Islet precursor cell (in vitro differentiated cells): ENCODE results near the gene KRTAP20-4.

ENCODE experiments used
- DNase-seq: peaks from one replicate; pipeline ENCODE4 v3.0.0-alpha.2; 2018

Gene KRTAP20-4

DNA sequence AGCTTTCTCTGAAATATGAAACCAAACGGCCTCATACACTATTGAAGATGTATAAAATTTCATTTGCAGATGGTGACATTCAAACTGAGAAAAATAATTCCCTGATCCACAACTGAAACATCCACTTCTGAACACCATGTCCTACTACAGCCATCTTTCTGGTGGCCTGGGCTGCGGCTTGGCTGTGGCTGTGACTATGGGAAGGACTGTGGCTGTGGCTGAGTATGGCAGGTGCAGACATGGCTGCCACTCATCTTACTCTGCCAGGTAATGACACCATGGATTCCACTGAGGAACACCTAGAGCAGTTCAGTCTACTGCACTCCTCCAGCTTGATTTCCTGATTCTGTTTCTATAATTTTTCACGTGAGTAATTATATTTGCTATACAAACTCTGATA, at the start of gene KRTAP20-4:
Gene KRTAP20-4, plus strand, starts transcription at position 106 of the 400 bp plus-strand sequence.
- DNase-seq: no peak

DNA sequence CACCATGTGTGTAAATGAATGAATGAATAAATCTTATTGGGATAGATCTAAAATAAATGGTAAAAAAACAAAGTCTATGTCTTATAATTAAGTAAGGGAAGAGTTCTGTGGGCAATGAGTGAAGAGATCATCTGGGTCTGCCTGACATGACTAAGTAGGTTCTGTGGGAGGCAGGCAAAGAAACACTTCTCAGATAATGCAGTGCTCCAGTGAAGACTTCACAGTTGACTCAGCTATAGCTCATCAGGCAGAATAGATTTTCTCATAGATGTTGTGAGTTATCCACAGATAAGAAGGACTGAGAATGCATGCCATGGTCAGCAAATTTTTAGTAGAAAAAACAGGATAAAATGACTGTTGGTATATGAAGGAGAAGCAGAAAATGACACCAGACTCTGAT, 42.7 kb upstream of the KRTAP20-4 start:
- DNase-seq: no peak

DNA sequence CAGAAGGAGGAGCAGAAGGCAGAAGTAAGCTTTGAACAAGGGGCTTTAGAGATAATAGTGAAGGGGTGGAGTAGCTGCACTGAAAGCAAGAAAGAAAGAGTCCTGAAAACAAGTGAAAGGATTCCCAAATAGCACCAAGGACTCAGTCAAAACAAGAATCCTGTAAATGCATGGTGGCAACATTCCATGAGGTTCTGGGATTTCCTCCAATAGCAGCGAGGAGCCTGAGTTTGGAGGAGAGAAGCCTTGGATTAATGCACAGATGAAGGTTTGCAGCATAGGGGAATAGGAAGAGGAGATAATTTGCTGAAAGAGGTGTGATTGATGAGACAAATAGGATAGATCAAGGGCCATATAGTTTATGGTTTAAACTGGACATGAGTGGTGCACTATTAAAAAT, 41.1 kb upstream of the KRTAP20-4 start:
- DNase-seq: no peak

DNA sequence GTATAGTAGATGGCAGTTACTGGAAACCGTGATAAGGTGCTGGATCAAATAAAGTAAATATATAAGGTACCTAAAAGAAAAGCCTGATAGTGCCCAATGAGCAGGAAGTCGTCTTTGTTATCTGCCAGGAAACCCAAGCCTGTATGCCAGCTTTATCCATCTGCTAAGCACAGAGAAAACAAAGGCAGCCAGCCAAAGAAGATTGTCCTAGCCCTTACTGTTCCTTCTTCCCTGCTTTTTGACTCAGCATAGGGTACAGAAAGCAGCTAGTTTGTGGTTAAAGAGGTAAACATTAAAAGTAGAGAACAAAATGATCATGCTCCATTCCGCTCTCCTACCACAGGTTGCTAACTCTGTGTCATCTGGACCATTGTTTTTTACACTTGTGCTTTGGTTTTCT, 40.3 kb upstream of the KRTAP20-4 start:
- no peak for DNase-seq

DNA sequence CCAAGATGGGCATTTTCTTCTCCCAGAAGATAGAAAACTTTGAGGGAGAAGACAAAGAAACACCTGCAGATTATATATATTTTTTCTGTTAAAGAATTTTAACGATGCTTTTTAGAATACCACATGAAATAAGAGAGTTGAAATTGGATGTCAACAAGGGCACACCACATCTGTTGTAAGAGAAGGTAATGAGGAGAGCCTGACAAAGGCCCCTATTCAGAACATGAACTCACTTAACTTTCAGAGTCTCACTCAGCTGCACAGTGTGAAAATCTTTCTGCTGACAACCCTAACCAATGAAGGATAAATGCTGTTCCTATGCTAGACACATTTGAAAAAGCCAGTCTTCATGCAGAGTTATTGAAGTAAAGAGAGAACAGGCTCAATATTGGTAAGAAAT, 37.6 kb upstream of the KRTAP20-4 start:
- DNase-seq: no peak

DNA sequence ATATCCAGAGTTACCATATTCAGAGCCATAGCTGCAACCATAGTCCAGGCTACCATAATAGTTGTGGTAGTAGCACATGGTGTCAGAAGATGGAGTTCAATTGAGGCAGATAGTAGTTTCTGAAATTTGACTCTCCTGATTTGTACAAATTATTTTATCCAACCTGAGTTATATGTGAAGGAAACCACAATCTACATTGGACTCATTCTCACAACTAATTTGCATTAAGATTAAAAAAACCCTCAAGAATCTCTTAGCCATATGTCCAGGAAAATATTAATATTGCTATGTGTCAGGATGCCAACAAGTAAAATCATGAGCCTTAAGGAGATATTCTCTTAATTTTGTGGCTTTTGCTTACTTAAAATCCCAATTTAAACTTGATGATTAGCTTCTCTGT, 30.1 kb upstream of the KRTAP20-4 start, which contains the start of gene KRTAP22-2:
Gene KRTAP22-2, minus strand, starts transcription at position 101 of the 400 bp plus-strand sequence.
- DNase-seq: no peak

DNA sequence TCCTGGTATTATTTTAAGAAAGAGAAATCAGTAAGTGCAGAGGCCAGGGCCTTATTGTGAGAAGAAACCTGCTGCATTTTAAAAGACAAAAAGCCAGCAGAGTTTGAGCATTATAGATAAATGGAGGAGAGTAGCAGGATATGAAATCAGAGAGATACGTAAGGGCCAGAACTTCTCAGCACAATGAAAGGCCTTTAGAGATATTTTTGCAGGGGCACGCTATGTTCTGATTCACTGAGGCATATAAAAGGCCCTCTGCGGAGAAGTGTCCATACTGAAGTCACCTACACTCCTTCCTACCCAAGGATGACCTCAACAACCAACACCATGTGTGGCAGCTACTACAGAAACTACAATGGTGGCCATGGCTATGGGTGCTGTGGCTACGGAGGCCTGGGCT, 28.3 kb upstream of the KRTAP20-4 start, which contains the start of gene KRTAP6-3:
Gene KRTAP6-3, plus strand, starts transcription at position 301 of the 400 bp plus-strand sequence. Its CDS starts 6 bp downstream, at position 307.
- no peak for DNase-seq

DNA sequence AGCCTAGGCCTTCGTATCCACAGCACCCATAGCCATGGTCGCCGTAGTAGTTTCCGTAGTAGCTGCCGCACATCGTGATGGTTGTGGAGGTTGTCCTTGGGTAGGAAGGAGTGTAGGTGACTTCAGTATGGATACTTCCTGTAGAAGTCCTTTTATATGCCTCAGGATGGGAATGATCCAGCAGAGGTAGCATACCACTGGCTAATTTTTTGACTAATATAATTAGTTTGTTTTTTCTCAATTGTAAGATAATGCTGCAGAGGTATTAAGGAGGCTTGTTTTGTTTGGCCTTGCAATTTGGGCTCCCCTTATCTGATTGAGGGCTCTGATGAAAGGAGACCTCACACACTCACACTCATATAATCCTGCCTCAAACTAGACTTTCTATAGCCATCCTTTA, 21.6 kb upstream of the KRTAP20-4 start, which contains the start of gene KRTAP6-2:
Gene KRTAP6-2, minus strand, starts transcription at position 101 of the 400 bp plus-strand sequence. Its CDS starts 28 bp downstream, at position 73.
- DNase-seq: no peak

DNA sequence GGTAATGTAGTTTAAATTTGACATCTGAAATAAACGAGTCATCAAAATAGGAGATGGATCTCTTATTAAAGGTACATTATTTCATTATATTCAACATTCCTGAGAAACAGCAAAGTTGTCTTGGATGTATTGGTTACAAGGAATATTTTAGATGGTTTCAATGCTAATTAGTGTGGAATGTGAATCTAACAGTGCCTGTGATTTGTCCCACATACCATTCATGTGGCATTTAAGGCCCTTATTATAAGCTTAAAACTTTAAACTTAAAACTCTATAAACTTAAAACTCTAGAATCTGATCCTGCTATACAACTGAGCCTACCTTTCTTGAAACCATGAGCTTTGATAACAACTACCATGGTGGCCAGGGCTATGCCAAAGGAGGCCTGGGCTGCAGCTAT, 19.6 kb upstream of the KRTAP20-4 start, which contains the start of gene KRTAP22-1:
Gene KRTAP22-1, plus strand, starts transcription at position 301 of the 400 bp plus-strand sequence.
- no peak for DNase-seq

DNA sequence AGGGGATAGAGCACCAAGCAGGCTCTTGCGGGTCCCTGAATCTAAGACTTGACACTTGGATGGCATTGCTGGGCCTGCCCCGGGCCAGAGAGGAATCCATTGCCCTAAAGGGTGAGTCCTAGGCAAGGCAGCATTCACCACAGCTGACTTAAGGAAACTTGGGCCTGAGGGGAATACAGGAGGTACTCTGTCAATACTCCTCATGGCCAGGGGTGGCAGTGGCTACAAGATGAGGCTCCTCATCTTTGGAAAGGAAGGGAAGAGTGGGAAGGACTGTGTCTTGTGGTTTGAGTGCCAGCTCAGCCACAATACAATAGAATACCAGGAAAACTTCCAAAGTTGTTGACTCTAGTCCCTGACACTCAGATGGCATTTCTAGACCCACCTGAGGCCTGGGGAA, 14.5 kb upstream of the KRTAP20-4 start:
- no peak for DNase-seq

DNA sequence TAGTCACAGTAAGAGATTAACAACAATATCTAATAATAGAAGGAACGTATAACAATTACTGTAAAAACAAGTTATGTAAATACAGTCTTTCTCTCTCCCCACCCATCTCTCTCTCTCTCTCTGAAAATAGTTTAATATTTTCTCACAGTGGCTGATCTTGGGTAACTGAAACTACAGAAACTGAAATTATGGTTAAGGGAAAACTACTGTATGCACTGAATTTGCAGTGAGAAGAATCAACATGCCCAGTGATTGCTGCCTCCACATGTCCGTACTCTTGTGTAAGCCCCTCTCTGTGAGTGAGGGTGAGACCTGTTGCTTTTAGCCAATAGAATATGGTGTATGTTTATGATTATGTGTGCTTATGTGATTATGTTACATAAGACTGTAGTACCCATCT, 8.3 kb upstream of the KRTAP20-4 start:
- DNase-seq: no peak

DNA sequence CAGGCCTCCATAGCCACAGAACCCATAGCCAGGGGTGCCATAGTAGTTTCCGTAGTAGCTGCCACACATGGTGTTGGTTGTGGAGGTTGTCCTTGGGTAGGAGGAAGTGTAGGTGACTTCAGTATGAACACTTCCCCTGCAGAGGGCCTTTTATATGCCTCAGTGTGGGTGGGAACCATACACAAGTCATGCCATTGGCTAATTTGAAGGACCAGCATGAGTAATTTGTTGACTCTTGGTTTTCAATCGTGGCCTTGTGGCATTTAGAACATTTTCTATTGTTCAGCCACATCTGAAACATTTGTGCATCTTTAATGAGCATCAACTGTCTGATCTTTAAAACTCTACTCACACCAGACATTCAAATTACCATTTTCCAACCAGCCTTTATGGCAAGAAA, 6.6 kb upstream of the KRTAP20-4 start, which contains the start of gene KRTAP6-1:
Gene KRTAP6-1, minus strand, starts transcription at position 95 of the 400 bp plus-strand sequence. Its CDS starts 26 bp downstream, at position 69.
- DNase-seq: no peak

DNA sequence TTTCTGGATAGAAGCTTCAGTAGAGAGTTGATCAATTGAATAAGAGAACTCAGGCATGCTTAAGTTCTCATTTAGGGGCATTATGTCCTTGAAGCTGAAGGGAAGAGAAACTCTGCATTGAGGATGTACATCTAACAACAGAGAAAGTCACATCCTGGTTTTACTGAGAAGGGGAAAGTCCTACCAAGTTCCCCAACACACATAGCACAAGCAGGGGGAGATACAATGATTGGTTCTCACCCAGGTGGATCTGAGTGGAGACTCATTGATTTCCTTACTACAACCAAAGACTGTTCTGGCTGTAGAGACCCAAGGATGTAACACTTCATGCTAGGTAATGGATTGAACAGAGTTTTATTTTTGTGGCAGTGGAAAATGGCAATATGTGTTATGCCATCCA, 5.2 kb upstream of the KRTAP20-4 start:
- no peak for DNase-seq

DNA sequence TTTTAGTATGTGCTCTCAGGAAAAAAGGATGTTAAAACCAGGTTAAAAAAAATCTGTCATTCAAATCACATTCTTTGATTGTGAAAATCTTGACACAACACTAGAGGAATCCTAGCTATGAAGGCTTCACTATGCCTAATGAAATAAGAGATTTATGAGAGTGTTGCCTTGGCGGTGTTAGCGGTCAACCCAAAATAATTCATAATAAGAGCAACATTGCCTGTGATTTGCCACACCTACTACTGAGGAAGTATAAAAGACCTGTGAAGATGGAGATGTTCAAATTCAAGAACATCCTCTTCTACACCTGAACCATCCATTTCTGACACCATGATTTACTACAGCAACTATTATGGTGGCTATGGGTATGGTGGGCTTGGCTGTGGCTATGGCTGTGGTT, 4.3 kb upstream of the KRTAP20-4 start, which contains the start of gene KRTAP20-1:
Gene KRTAP20-1, plus strand, starts transcription at position 301 of the 400 bp plus-strand sequence. Its CDS starts 30 bp downstream, at position 331.
- DNase-seq: no peak

DNA sequence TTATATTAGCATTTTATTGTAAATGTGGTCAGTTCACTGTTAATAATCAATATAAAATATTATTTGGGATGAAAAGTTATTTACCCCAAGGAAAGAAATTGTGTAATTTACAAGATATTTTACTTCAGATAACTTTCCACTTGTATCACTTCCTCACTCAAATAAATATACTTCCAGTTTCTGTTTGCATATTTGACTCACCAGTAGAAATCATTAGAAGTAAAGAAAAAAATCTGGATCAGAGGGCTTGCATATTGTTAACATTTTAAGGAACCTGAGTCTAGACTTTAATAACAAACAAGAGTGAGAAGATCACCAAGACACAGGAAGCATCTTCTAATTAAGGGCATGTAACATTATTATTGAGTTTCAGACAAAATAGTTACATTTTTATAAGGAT, 347 bp upstream of the KRTAP20-4 start:
- no peak for DNase-seq

DNA sequence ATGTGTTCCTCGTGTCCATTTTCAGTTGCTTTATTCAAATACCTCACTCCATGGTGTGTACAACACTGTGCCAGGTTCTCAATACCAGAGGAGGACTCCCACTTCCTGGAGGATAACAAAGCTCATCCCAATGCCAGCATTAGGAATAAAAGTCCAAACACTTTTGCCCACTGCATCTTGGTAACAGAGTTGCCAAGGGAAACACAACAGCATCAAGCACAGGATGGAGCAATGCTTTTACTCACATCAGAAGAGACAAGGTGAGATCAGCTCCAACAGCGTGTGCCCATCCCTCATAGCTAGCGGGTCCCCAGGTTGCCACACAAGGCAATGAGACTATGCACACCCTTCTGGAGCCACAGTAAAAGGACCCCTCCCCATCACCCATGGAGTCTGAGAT, 2.9 kb downstream of the KRTAP20-4 start:
- DNase-seq: no peak

DNA sequence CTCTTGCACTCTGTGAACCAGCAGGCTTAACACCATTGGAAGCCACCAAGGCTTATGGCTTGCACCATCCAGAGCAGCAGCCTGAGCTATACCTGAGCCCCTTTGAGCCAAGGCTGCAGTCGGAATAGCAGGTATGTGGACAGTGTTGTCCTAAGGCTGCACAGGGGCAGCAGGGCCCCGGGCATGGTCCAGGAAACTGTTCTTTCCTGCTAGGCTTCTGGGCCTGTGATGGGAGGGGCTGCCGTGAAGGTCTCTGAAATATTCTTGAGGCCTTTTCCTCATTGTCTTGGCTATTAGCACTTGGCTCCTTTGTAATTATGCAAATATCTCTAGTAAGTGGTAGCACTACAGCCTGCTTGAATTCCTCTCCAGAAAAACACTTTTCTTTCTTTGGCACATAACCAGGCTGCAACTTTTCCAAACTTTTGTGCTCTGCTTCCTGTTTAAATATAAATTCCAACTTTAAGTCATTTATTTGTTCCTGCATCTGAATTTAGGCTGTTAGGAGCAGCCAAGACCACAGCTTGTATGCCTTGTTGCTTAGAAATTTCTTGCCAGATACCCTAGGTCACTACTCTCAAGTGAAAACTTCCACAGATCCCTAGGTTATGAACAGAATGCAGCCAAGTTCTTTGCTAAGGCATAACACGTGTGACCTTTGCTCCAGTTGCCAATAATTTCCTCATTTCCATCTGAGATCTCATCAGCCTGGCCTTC, 5.2 kb downstream of the KRTAP20-4 start:
- no peak for DNase-seq

DNA sequence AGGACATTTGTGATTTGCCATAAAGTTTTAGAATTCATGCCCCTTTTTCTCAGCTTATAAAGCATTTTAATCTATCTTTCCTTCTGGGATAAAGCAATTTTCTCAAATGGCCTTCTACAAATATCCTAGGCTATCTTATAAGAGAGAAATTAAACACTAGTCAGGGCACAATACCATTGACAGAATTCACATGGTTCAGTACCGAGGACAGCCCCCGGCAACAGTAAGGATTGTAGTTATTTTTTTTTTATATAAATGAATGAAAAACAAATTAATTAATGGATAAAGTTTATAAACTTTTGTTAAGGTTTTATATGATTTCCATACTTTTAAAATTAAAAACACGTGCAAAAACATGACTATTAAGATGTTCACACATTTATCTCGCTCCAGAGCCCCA, 7.7 kb downstream of the KRTAP20-4 start:
- no peak for DNase-seq

DNA sequence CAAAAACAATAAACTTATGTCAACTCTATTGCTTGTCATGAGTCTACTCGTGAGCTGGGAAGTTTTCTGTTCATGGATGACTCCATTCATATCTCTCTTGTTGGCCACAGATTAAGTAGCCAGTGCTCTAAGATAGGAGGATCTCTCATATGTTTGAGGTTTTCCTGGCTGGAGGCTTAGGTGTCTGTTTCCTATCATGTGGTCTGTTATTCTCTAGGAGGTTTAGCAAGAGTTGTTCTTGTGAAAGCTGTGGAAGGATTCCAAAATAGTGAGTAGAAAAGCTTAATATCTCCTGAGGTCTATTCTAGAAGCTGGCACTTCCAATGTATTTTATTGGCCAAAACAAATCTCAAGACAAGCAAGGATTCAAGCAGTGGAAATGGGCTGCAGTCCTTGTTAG, 8.8 kb downstream of the KRTAP20-4 start:
- no peak for DNase-seq

DNA sequence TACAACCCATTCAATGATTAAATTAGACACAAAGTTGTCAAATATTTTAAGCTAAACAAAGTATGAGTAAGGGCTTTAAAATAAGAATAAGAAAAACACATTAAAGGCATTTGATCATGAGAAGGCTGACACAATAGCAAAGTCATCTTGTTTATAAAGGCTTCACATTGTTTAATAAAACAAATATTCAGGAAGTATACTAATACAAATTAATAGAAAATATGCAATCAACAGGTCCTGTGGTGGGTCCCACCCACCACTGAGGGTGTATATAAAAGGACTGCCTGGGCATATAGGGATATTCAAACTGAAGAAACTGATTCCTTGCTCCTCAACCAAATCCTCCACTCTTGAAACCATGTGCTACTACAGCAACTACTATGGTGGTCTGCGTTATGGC, 14.5 kb downstream of the KRTAP20-4 start, which contains the start of gene KRTAP20-2:
Gene KRTAP20-2, plus strand, starts transcription at position 301 of the 400 bp plus-strand sequence. Its CDS starts 58 bp downstream, at position 359.
- DNase-seq: no peak

DNA sequence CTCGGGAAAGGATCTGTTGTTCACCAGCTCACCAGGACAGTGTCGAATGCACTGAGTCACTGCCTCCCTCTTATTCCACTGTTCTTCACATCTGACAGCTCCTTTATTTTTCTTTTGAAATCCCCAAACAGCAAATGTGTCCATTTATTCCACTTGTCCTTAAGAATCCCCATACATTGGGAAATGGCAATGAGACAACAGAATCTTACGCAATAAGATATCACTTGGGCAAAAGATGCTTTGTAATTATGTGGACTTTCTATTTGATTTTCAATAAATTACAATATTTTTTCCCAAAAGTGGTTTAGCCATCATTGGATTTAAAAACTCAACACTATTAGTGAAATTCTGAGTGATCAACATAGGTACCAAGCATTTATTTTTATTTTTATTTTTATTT, 18.3 kb downstream of the KRTAP20-4 start:
- DNase-seq: no peak

DNA sequence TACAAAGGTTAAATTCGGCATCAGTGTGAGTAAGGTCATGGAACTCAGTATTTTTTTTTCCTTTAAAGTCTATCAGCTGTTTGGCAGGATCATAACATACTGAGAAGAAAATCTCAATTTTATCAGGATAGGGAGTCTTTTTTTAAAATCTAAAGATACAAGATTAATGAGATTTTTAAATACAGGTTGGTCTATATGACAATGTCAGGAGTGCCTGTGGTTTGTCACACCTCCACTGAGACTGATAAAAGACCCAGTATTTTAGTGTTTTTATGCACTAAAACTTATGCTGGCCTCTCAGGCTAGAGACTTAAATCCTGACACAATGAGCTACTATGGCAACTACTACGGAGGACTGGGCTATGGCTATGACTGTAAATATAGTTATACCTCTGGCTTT, 22.1 kb downstream of the KRTAP20-4 start, which contains the start of gene KRTAP20-3:
Gene KRTAP20-3, plus strand, starts transcription at position 301 of the 400 bp plus-strand sequence.
- DNase-seq: no peak

DNA sequence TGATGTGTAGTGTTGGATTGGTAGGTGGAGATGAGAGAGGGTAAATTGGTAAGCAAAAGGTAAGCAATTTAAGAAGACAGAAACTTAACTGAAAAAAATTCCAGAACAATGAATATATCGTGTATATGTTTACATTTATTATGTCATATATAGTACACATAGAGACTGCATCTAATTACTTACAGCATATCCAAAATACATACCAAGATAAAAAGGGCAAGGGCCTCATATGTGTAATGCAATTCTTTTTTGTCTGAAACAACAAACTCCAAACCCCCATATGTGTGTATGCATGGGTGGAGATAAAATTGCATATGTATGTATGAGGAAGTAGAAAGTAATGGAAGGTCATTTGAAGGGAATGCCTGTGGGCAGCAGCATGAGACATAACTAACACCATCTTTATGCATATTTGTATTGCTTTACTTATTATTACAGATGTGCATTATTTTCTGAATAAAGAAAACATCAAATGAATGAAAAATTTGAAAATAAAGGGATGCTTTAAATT, 26.5 kb downstream of the KRTAP20-4 start:
- no peak for DNase-seq

DNA sequence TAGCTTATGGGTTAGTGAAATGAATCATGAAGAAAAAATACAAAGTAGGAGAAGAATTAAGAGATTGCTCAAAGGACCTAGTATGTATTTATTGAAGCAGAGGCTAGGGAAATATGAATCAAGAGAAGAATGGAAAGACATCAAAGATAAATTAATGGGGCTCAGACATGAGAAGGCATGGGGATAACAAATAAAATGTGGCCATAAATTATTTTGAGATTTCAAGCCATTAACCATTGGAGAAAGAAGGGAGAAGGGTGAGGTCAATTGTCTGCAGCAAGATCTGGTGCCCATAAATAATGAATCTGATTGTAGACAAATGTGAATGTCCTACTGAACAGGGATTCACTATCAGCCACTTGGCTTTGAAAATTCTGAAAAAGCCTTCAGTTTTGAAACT, 32.5 kb downstream of the KRTAP20-4 start:
- no peak for DNase-seq
